HL-60 (cell line): ENCODE measurements around the gene BCL2.

Experiments
- POLR2AphosphoS5 ChIP-seq: IDR thresholded peaks from 2 replicates; pipeline ENCODE4 v1.6.1; 2012; ENCODE audit warnings: low read depth
- TF ChIP-seq, protein P1 (sequence below): IDR thresholded peaks from one replicate; pipeline ENCODE4 v1.5.1; 2011; ENCODE audit warnings: low read length, control low read depth, inconsistent platforms; ENCODE audit not compliant: insufficient read depth
- TF ChIP-seq, protein P2 (sequence below): IDR thresholded peaks from 2 replicates; pipeline ENCODE4 v1.6.1; 2012; ENCODE audit warnings: low read depth; ENCODE audit not compliant: insufficient replicate concordance

DNA sequence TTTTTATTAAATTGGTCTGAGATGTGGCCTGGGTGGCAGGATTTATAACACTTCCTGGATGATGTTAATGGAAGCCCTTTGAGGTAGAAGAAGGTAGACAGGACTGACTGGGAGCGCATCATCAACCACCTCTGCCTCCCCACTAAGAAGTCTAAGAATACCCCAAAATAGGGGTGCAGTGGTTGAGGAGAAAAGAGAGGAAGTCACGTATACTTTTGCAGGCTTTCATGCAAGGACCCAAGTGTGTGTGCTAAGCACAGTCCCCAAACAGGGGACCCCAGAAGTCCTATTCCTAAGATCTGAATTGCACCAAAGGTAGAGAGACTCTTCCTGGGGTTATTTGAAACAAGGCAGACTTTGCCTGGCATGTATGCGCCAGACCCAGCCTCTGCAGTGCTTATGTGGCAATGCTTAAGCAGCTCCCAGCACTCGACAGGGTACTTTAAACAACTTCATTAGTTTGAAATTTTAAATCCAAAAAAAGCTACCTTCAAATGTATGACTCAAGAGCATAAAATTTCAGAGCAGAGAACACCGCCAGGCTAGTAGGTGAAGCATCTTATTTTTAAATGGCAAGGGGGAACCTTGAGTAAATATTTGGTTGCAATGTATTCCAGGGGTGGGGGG, 35.3 kb downstream of the BCL2 start:
- TF ChIP-seq, protein P1, sequence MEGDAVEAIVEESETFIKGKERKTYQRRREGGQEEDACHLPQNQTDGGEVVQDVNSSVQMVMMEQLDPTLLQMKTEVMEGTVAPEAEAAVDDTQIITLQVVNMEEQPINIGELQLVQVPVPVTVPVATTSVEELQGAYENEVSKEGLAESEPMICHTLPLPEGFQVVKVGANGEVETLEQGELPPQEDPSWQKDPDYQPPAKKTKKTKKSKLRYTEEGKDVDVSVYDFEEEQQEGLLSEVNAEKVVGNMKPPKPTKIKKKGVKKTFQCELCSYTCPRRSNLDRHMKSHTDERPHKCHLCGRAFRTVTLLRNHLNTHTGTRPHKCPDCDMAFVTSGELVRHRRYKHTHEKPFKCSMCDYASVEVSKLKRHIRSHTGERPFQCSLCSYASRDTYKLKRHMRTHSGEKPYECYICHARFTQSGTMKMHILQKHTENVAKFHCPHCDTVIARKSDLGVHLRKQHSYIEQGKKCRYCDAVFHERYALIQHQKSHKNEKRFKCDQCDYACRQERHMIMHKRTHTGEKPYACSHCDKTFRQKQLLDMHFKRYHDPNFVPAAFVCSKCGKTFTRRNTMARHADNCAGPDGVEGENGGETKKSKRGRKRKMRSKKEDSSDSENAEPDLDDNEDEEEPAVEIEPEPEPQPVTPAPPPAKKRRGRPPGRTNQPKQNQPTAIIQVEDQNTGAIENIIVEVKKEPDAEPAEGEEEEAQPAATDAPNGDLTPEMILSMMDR, result no peak
- TF ChIP-seq, protein P2, sequence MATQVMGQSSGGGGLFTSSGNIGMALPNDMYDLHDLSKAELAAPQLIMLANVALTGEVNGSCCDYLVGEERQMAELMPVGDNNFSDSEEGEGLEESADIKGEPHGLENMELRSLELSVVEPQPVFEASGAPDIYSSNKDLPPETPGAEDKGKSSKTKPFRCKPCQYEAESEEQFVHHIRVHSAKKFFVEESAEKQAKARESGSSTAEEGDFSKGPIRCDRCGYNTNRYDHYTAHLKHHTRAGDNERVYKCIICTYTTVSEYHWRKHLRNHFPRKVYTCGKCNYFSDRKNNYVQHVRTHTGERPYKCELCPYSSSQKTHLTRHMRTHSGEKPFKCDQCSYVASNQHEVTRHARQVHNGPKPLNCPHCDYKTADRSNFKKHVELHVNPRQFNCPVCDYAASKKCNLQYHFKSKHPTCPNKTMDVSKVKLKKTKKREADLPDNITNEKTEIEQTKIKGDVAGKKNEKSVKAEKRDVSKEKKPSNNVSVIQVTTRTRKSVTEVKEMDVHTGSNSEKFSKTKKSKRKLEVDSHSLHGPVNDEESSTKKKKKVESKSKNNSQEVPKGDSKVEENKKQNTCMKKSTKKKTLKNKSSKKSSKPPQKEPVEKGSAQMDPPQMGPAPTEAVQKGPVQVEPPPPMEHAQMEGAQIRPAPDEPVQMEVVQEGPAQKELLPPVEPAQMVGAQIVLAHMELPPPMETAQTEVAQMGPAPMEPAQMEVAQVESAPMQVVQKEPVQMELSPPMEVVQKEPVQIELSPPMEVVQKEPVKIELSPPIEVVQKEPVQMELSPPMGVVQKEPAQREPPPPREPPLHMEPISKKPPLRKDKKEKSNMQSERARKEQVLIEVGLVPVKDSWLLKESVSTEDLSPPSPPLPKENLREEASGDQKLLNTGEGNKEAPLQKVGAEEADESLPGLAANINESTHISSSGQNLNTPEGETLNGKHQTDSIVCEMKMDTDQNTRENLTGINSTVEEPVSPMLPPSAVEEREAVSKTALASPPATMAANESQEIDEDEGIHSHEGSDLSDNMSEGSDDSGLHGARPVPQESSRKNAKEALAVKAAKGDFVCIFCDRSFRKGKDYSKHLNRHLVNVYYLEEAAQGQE, result no peak
- no peak for TF ChIP-seq POLR2AphosphoS5
